ENCODE measurements around the gene THSD7A. TPM values are rescaled to one million over a fixed set of nuclear protein-coding genes. Genes with fewer than 3 reads are reported as not detected.

THSD7A gene
- total RNA-seq, 1 donor from 2014 or later: 0.28 TPM

DNA sequence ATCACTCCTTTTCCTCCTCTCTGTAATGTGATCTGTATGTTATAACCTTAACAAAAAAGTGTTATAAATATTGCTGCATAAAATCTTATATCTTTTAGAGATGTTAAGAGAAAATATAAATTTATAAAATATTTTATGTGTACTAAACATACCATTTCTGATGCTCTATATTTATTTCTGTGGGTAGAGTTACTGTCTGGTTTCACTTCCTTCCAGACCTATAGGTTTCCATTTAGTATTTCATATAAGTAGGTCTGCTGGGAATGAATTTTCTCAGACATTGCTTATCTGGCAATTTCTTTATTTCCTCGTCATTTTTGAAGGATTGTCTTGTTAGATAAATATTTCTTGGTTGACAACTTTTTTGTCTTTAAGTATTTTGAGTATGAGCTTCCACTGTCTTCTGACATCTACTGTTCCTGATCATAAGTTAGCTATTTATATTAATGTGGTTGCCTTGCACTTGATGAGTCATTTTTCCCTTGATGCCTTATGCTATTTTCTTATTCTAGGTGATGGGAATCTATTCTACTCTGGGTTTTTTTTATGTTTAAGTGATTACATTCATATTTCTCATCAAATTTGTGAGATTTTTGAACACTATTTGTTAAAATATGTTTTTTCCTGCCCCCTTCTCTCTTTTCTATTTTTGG, 11.2 kb upstream of the THSD7A start:
- no peak overlapping the region for H3K4me2 ChIP-seq
- no peaks in the 10 kb centered on the region for H4K20me1 ChIP-seq (ENCODE audit: low read depth)
- no peaks in the 10 kb centered on the region for H3K79me2 ChIP-seq (ENCODE audit: low read depth)
- no peak overlapping the region for H3K4me3 Mint-ChIP-seq
- TF ChIP-seq, protein P1, sequence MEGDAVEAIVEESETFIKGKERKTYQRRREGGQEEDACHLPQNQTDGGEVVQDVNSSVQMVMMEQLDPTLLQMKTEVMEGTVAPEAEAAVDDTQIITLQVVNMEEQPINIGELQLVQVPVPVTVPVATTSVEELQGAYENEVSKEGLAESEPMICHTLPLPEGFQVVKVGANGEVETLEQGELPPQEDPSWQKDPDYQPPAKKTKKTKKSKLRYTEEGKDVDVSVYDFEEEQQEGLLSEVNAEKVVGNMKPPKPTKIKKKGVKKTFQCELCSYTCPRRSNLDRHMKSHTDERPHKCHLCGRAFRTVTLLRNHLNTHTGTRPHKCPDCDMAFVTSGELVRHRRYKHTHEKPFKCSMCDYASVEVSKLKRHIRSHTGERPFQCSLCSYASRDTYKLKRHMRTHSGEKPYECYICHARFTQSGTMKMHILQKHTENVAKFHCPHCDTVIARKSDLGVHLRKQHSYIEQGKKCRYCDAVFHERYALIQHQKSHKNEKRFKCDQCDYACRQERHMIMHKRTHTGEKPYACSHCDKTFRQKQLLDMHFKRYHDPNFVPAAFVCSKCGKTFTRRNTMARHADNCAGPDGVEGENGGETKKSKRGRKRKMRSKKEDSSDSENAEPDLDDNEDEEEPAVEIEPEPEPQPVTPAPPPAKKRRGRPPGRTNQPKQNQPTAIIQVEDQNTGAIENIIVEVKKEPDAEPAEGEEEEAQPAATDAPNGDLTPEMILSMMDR (IDR thresholded peaks at IDR 0.05): no peak
- no peak for TF ChIP-seq EZH2phosphoT487 (IDR thresholded peaks at IDR 0.05)
- no peak for TF ChIP-seq EZH2 (IDR thresholded peaks at IDR 0.05)
- no peak overlapping the region for H3K4me3 ChIP-seq
- H3K9me3 ChIP-seq (ENCODE audit: low read depth): no peaks in the 10 kb centered on the region
- peaks cover 21% of the 10 kb centered on the region for H3K4me1 ChIP-seq
- H2AFZ ChIP-seq (replicated peaks): no peak overlapping the region
- no peaks in the 10 kb centered on the region for H3F3A ChIP-seq (ENCODE audit: low read depth)
- no peak for DNase-seq (ENCODE audit: low spot score)
- H3K36me3 Mint-ChIP-seq: no peaks in the 10 kb centered on the region
- H3K9ac ChIP-seq: no peak overlapping the region
- H3K27ac Mint-ChIP-seq: no peak overlapping the region
- H3K27me3 Mint-ChIP-seq (ENCODE audit: insufficient read depth, low read depth): no peaks in the 10 kb centered on the region
- no peak overlapping the region for H3K27ac ChIP-seq
- no peaks in the 10 kb centered on the region for H3K27me3 ChIP-seq
- H3K9me3 Mint-ChIP-seq: no peaks in the 10 kb centered on the region
- peaks cover 22% of the 10 kb centered on the region for H3K4me1 Mint-ChIP-seq
- no peaks in the 10 kb centered on the region for H3K36me3 ChIP-seq

DNA sequence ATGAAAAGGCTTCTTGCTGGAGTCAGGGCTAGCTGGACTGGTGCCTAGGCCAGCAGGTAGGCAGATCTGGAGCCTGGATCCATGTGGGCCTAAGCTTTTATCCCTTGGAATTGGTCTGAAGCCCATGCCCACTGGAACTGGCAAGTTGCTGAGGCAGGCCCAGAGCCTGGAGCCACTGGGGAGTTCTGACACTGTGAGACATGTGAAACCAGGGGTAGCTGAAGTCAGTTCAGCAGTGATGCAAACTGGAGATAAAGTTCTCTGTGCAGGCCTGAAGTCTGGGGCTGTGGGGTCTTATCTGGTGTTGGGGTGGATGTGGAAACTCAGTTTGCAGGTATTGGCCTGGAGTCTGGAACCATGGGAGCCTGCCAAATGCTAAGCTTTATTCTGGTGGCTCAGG, 9.7 kb upstream of the THSD7A start:
- Histone ChIP-seq H3K27me3 (no peaks in the 10 kb centered on the region), H3K79me2 (ENCODE audit: low read depth) (no peaks in the 10 kb centered on the region), H3K36me3 (no peaks in the 10 kb centered on the region), H3K27ac (no peak overlapping the region), H3K4me1 (peaks cover 5% of the 10 kb centered on the region), H4K20me1 (ENCODE audit: low read depth) (no peaks in the 10 kb centered on the region), H3K9me3 (ENCODE audit: low read depth) (no peaks in the 10 kb centered on the region), H3F3A (ENCODE audit: low read depth) (no peaks in the 10 kb centered on the region), H3K4me3 (no peak overlapping the region), H3K9ac (no peak overlapping the region), H2AFZ (replicated peaks) (no peak overlapping the region), H3K4me2 (no peak overlapping the region)
- Mint-ChIP-seq H3K4me1 (peaks cover 6% of the 10 kb centered on the region), H3K36me3 (no peaks in the 10 kb centered on the region), H3K9me3 (no peaks in the 10 kb centered on the region), H3K27me3 (ENCODE audit: insufficient read depth, low read depth) (no peaks in the 10 kb centered on the region), H3K4me3 (no peak overlapping the region), H3K27ac (no peak overlapping the region)
- no peak for DNase-seq (ENCODE audit: low spot score)
- TF ChIP-seq, protein P1 (IDR thresholded peaks at IDR 0.05): no peak
- TF ChIP-seq EZH2phosphoT487 (IDR thresholded peaks at IDR 0.05) (no peak), EZH2 (IDR thresholded peaks at IDR 0.05) (no peak)

DNA sequence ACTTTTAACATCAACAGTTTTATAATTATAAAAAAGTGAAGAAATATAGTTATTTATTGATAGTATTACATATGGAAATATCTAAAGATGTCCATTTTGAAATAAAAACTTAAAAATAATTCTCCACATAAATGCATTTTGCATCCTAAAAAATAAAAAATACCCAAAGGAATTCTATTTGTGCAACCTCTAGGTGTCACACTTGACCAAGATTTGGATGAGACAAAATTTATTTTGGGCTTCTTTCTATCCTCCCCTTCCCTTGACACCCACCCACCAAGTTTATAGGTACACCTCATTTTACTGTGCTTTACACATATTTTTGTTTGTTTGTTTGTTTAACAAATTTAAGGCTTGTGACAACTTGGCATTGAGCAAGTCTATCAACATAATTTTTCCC, 3.3 kb upstream of the THSD7A start:
- H3K4me1 Mint-ChIP-seq: peaks cover 21% of the 10 kb centered on the region
- Histone ChIP-seq H3K27ac (no peak overlapping the region), H3K36me3 (no peaks in the 10 kb centered on the region), H4K20me1 (ENCODE audit: low read depth) (no peaks in the 10 kb centered on the region), H3K27me3 (peaks cover 27% of the 10 kb centered on the region), H2AFZ (replicated peaks) (no peak overlapping the region), H3K4me3 (no peak overlapping the region), H3K4me1 (peaks cover 13% of the 10 kb centered on the region), H3K9me3 (ENCODE audit: low read depth) (no peaks in the 10 kb centered on the region), H3K79me2 (ENCODE audit: low read depth) (no peaks in the 10 kb centered on the region), H3K4me2 (no peak overlapping the region), H3F3A (ENCODE audit: low read depth) (peaks cover 15% of the 10 kb centered on the region), H3K9ac (no peak overlapping the region)
- H3K36me3 Mint-ChIP-seq: no peaks in the 10 kb centered on the region
- DNase-seq (ENCODE audit: low spot score): no peak
- no peak for TF ChIP-seq EZH2 (IDR thresholded peaks at IDR 0.05)
- TF ChIP-seq, protein P1 (IDR thresholded peaks at IDR 0.05): peak; percentile 61
- H3K27me3 Mint-ChIP-seq (ENCODE audit: insufficient read depth, low read depth): no peaks in the 10 kb centered on the region
- no peak overlapping the region for H3K27ac Mint-ChIP-seq
- no peak overlapping the region for H3K4me3 Mint-ChIP-seq
- H3K9me3 Mint-ChIP-seq: peaks cover 3% of the 10 kb centered on the region

Measured in neural progenitor cell (in vitro differentiated cells).